Nephron (organoid): ENCODE results near the gene SRPRA.

Source experiments
- H3K27ac Mint-ChIP-seq, 3 experiments: 2 replicates each; pipeline ENCODE4 v1.8.0; 2020; ENCODE audit warnings: mixed read lengths in 3 of 3, mild to moderate bottlenecking in 2 of 3, moderate library complexity in 1 of 3
- H3K27me3 Mint-ChIP-seq: 2 replicates; pipeline ENCODE4 v1.8.0; 2021; ENCODE audit warnings: low read depth, mild to moderate bottlenecking, moderate library complexity, mixed read lengths
- H3K36me3 Mint-ChIP-seq: 2 replicates; pipeline ENCODE4 v1.8.0; 2020; ENCODE audit warnings: low read depth, mixed read lengths
- H3K4me1 Mint-ChIP-seq: 2 replicates; pipeline ENCODE4 v1.8.0; 2020; ENCODE audit warnings: mixed read lengths
- H3K4me3 Mint-ChIP-seq, 3 experiments: 2 replicates each; pipeline ENCODE4 v1.8.0; 2020; ENCODE audit warnings: mild to moderate bottlenecking in 3 of 3, mixed read lengths in 3 of 3, moderate library complexity in 2 of 3
- H3K9me3 Mint-ChIP-seq: 2 replicates; pipeline ENCODE4 v1.8.0; 2020; ENCODE audit warnings: mixed read lengths
- TF ChIP-seq, protein P1 (sequence below), 3 experiments: fragments of 200-600 bp; sonication (generic); IDR thresholded peaks; one replicate each; pipeline ENCODE4 v1.5.0; 2021; ENCODE audit warnings: antibody characterized with exemption in 3 of 3; ENCODE audit not compliant: unreplicated experiment in 3 of 3

Gene SRPRA, protein sequence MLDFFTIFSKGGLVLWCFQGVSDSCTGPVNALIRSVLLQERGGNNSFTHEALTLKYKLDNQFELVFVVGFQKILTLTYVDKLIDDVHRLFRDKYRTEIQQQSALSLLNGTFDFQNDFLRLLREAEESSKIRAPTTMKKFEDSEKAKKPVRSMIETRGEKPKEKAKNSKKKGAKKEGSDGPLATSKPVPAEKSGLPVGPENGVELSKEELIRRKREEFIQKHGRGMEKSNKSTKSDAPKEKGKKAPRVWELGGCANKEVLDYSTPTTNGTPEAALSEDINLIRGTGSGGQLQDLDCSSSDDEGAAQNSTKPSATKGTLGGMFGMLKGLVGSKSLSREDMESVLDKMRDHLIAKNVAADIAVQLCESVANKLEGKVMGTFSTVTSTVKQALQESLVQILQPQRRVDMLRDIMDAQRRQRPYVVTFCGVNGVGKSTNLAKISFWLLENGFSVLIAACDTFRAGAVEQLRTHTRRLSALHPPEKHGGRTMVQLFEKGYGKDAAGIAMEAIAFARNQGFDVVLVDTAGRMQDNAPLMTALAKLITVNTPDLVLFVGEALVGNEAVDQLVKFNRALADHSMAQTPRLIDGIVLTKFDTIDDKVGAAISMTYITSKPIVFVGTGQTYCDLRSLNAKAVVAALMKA

DNA sequence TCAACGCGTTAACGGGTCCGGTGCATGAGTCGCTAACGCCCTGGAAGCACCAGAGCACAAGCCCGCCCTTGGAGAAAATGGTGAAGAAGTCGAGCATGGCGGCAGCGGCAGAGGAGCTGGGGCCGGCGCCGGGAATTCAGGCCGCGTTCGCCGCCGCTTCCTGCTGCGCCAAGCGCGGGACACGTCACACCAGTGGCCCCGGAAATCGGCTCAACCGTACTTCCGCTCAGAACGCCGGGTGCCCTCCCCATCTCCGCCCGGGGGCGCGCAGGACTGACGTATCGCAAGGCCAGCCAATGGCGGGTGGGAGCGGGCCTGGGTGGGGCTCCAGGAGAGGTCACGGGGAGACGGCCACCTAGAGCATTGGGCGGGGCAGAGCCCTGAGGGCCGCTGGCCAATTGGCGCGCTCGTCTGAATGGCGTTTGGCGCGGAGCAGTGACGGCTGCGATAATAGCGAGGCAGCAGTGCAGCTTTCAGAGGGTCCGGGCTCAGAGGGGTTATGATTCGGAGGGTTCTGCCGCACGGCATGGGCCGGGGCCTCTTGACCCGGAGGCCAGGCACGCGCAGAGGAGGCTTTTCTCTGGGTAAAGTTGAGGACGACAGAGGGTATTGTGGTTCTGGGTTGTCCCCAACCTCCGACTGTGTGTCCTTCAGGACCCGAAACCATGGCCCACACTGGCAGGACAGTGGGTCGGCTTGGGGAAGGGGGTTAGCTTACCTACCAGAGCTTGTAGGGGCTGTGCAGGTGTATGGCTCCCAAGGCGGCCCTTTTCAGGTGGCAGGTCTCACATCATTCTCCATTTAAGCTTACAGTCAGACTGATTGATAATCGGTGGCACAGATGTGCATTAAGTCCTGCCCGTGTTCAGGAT lies at the start of gene SRPRA, which contains the start of gene FOXRED1:
Gene SRPRA (minus strand): TSS at position 188 of the 872 bp plus-strand sequence. CDS start 91 bp downstream, at position 97.
Gene FOXRED1 (plus strand): TSS at position 447 of the 872 bp plus-strand sequence. CDS start 53 bp downstream, at position 500.
- TF ChIP-seq, protein P1, sequence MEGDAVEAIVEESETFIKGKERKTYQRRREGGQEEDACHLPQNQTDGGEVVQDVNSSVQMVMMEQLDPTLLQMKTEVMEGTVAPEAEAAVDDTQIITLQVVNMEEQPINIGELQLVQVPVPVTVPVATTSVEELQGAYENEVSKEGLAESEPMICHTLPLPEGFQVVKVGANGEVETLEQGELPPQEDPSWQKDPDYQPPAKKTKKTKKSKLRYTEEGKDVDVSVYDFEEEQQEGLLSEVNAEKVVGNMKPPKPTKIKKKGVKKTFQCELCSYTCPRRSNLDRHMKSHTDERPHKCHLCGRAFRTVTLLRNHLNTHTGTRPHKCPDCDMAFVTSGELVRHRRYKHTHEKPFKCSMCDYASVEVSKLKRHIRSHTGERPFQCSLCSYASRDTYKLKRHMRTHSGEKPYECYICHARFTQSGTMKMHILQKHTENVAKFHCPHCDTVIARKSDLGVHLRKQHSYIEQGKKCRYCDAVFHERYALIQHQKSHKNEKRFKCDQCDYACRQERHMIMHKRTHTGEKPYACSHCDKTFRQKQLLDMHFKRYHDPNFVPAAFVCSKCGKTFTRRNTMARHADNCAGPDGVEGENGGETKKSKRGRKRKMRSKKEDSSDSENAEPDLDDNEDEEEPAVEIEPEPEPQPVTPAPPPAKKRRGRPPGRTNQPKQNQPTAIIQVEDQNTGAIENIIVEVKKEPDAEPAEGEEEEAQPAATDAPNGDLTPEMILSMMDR (IDR thresholded peaks at IDR 0.05; ENCODE audit: unreplicated experiment in 3 of 3), result no peak
- no peaks in the 10 kb centered on the region for H3K9me3 Mint-ChIP-seq
- peaks cover 53% of the 10 kb centered on the region for H3K36me3 Mint-ChIP-seq
- peaks cover 18% of the 10 kb centered on the region for H3K4me1 Mint-ChIP-seq
- H3K4me3 Mint-ChIP-seq, result peak within 1 kb of the TSS; percentile 97 to 99 (median 98)
- H3K27ac Mint-ChIP-seq, result peak within 1 kb of the TSS; percentile 87 to 97 (median 97)
- H3K27me3 Mint-ChIP-seq, result peaks cover 3% of the 10 kb centered on the region

DNA sequence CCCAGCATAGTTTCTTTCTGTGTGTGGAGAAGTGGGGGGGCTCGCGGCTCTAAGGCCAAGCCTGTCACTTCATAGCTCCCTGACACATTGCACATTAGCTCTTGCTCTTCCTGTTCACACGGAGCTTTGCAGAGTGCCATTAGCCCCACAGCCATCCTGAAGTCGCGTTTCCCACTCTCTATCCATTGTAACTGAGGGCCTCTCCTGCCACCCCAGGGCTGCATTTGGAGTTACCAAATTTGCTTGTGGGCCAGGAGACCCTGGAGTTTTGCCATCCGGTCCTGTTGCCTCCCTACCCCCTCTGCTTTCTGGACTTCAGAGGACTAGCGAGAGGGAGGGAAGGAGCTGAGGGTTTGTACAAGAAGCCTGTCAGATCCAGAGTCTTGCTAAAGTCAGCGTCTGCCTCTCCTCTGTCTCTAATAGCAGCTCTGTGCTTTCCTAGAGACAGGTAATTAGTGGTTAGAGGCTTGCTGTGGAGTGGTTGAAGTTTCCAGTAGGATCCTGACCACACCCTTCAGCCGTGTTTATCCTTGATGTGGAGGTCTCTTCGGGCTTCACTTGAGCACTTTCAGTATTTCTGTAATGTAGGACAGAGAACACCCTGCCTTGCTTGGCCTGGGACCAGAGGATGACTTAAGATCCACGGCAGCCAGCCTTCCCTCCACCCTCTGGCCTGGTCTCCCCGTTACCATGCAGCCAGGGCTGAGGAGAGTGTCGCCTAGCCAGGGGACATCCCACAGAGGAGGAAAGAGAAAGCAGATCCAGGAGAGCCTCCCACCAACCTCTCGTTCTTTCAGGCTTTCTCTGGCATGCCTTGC lies 49.3 kb upstream of the SRPRA start:
- TF ChIP-seq, protein P1 (IDR thresholded peaks at IDR 0.05; ENCODE audit: unreplicated experiment in 3 of 3), result no peak
- H3K27me3 Mint-ChIP-seq, result no peaks in the 10 kb centered on the region
- H3K27ac Mint-ChIP-seq, result peak overlapping the region; percentile 87 to 97 (median 94)

DNA sequence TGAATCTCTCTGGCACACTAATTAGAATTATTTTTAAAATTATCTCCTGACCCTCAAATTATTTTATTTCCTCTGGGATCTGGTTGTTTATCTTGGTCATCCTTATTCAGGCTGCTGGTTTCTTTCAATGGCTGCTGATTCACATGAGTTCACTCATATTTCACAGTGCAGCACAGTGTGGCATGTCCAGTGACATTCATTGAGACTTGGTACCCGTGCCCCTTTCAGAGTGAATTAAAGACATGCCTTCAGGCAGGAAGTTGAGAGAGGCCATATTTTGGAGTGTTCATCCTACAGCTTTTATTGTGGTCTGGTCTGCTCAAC lies 48.7 kb upstream of the SRPRA start:
- H3K27ac Mint-ChIP-seq, result peak overlapping the region; percentile 87 to 97 (median 94)
- H3K4me3 Mint-ChIP-seq, result peak overlapping the region in 1 of 3 experiments; percentile 13
- no peaks in the 10 kb centered on the region for H3K27me3 Mint-ChIP-seq
- peaks cover 23% of the 10 kb centered on the region for H3K36me3 Mint-ChIP-seq
- peaks cover 57% of the 10 kb centered on the region for H3K4me1 Mint-ChIP-seq
- no peaks in the 10 kb centered on the region for H3K9me3 Mint-ChIP-seq
- TF ChIP-seq, protein P1 (IDR thresholded peaks at IDR 0.05; ENCODE audit: unreplicated experiment in 3 of 3), result no peak

More for the DNA sequence above, 49.3 kb upstream of the SRPRA start:
- H3K36me3 Mint-ChIP-seq, result peaks cover 23% of the 10 kb centered on the region
- peaks cover 54% of the 10 kb centered on the region for H3K4me1 Mint-ChIP-seq
- no peaks in the 10 kb centered on the region for H3K9me3 Mint-ChIP-seq
- peak overlapping the region in 2 of 3 experiments; percentile 13 to 26 for H3K4me3 Mint-ChIP-seq

DNA sequence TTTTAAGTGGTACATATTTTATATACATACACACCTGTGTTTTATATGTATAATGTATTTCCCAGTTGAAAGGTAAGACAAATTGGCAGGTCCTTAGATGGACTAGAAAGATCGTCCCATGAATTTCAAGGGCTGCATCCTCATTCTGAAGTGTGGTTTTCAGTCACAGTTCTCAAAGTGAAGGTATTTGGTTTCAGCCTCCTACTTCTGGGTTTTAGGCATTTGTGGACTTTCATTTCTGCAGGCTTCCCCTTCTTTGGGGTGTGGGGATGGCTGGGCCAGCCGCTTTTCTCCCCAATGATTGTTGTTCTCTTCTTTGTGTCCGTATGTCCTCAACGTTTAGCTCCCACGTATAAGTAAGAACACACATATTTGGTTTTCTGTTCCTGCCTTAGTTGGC lies 45.1 kb upstream of the SRPRA start:
- H3K36me3 Mint-ChIP-seq, result peaks cover 32% of the 10 kb centered on the region
- peak overlapping the region in 1 of 3 experiments; percentile 19 for H3K27ac Mint-ChIP-seq
- TF ChIP-seq, protein P1 (IDR thresholded peaks at IDR 0.05; ENCODE audit: unreplicated experiment in 3 of 3), result no peak
- H3K27me3 Mint-ChIP-seq, result no peaks in the 10 kb centered on the region
- H3K4me1 Mint-ChIP-seq, result peaks cover 57% of the 10 kb centered on the region
- H3K9me3 Mint-ChIP-seq, result no peaks in the 10 kb centered on the region
- no peak overlapping the region for H3K4me3 Mint-ChIP-seq

DNA sequence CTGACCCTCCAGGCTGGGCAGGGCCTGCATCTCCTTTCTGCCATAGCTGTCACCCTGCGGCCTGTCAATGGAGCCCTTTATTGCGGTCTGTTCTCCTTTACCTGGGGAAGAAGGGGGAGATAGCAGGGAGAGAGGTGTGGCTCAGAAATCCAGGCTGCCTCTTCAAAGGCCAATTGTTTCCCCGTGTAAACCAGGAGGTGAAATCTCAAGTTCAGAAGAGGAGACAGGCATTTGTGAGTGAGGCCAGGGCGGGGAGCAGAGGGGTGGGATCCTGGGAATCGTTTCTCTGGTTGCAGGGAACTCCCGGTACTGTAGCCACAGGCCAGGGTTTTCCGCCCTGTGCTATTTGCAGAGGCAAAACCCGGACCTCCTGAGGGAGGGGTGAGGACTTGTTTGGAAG lies 44.3 kb upstream of the SRPRA start:
- Mint-ChIP-seq H3K4me3 (no peak overlapping the region), H3K36me3 (peaks cover 33% of the 10 kb centered on the region), H3K4me1 (peaks cover 55% of the 10 kb centered on the region), H3K27ac (peak overlapping the region in 2 of 3 experiments; percentile 19 to 76), H3K9me3 (no peaks in the 10 kb centered on the region), H3K27me3 (no peaks in the 10 kb centered on the region)
- TF ChIP-seq, protein P1 (IDR thresholded peaks at IDR 0.05; ENCODE audit: unreplicated experiment in 3 of 3), result no peak
